Thoracic aorta (tissue), 2 donors: ENCODE data around the gene TTK. TPM values are rescaled to one million over a fixed set of nuclear protein-coding genes. Genes with fewer than 3 reads are reported as not detected.

Experiments
- ATAC-seq: fragments of 150-250 bp; one replicate; pipeline ENCODE4 v1.8.0; 2017; ENCODE audit warnings: low read depth; ENCODE audit not compliant: insufficient number of reproducible peaks, low FRiP score
- DNase-seq: peaks from one replicate; pipeline ENCODE4 v3.0.0-alpha.2; 2020; ENCODE audit warnings: low spot score
- H3K27ac ChIP-seq, 2 donors: fragments of 200-600 bp; sonication (generic); 1 replicate in 1 of 2; 2 replicates in 1 of 2; pipeline ENCODE4 v1.5.1; 2016; ENCODE audit warnings: mild to moderate bottlenecking in 2 of 2, moderate library complexity in 2 of 2
- H3K27me3 ChIP-seq: fragments of 200-600 bp; sonication (generic); replicated peaks from 2 replicates; pipeline ENCODE4 v1.6.0; 2016; ENCODE audit warnings: mild to moderate bottlenecking; ENCODE audit not compliant: insufficient read depth
- H3K36me3 ChIP-seq: fragments of 200-600 bp; sonication (generic); one replicate; pipeline ENCODE4 v1.5.1; 2016
- H3K4me1 ChIP-seq, 2 donors: fragments of 200-600 bp; sonication (generic); 1 replicate in 1 of 2; 2 replicates in 1 of 2; pipeline versions ENCODE4 v1.5.1 to v1.6.0; 2016; ENCODE audit warnings: low read depth in 2 of 2, mild to moderate bottlenecking in 1 of 2; ENCODE audit not compliant: control insufficient read depth in 1 of 2
- H3K4me3 ChIP-seq: fragments of 200-600 bp; sonication (generic); 2 replicates; pipeline ENCODE4 v1.5.1; 2016; ENCODE audit warnings: mild to moderate bottlenecking
- H3K9me3 ChIP-seq: fragments of 200-600 bp; sonication (generic); 2 replicates; pipeline ENCODE4 v1.5.1; 2016
- total RNA-seq, 2 donors: library from RNA; depleted of rRNA; stranded (reverse); fragments of >200 nt; gene quantifications; one replicate each; pipeline versions ENCODE4 v1.1.0 to v1.2.3, GENCODE V29; 2016
- TF ChIP-seq, protein P1 (sequence below): fragments of 200-600 bp; sonication (generic); IDR thresholded peaks from one replicate; pipeline ENCODE4 v1.5.1; 2019; ENCODE audit warnings: antibody characterized with exemption

Gene TTK
- total RNA-seq, 2 donors from 2014 or later, result 5.3 TPM; not detected in 1

DNA sequence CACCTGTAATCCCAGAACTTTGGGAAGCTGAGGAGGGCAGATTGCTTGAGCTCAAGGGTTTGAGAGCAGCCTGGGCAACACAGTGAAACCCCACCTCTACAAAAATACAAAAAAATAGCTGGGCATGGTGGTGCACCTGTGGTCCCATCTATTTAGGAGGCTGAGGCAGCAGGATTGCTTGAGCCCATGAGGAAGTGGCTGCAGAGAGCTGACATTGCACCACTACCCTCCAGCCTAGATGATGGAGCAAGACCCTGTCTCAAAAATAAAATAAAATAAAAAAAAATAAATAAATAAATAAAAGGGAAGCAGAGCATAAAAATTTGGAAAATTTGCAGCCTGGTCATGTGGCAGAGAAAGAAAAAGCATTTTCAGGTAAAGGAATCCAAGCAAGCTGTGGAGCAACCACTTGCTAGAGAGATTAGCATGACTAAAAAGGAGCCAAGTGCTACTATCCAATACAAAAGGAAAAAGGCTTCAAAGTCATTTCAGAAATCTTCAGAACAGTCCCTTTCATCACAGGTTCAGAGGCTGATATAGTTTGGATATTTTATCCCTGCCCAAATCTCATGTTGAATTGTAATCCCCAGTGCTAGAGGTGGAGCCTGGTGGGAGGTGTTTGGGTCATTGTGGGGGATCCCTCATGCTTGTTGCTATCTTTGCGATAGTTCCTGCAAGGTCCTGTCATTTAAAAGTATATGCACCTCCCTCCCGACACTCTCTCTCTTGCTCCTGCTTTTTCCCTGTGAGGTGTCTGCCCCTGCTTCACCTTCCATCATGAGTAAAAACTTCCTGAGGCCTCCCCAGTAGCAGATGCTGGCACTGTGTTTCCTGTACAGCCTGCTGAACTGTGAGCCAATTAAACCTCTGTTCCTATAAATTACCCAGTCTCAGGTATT, 11.2 kb upstream of the TTK start:
- DNase-seq (no peak), ATAC-seq (no peak)
- no peak overlapping the region for H3K4me3 ChIP-seq
- H3K4me1 ChIP-seq, result no peaks in the 10 kb centered on the region
- H3K9me3 ChIP-seq, result no peaks in the 10 kb centered on the region
- H3K27ac ChIP-seq, result no peak overlapping the region
- no peaks in the 10 kb centered on the region for H3K27me3 ChIP-seq
- TF ChIP-seq, protein P1, sequence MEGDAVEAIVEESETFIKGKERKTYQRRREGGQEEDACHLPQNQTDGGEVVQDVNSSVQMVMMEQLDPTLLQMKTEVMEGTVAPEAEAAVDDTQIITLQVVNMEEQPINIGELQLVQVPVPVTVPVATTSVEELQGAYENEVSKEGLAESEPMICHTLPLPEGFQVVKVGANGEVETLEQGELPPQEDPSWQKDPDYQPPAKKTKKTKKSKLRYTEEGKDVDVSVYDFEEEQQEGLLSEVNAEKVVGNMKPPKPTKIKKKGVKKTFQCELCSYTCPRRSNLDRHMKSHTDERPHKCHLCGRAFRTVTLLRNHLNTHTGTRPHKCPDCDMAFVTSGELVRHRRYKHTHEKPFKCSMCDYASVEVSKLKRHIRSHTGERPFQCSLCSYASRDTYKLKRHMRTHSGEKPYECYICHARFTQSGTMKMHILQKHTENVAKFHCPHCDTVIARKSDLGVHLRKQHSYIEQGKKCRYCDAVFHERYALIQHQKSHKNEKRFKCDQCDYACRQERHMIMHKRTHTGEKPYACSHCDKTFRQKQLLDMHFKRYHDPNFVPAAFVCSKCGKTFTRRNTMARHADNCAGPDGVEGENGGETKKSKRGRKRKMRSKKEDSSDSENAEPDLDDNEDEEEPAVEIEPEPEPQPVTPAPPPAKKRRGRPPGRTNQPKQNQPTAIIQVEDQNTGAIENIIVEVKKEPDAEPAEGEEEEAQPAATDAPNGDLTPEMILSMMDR, result no peak
- H3K36me3 ChIP-seq, result no peaks in the 10 kb centered on the region

DNA sequence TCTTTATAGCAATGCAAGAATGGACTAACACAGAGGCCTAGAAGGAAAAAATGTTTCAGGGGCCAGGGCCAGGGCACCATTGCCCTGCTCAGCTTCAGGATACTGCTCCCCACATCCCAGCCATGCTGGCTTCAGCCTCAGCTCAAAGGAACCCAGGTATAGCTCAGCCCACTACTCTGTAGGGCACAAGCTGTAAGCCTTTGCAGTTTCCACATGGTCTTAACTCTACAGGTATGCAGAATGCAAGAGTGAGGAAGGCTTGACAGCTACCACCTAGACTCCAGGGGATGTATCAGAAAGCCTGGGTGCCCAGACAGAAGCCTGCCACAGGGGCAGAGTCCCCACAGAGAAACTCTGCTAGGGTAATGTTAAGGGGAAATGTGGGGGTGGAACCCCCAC, 10.5 kb upstream of the TTK start:
- H3K4me1 ChIP-seq, result no peaks in the 10 kb centered on the region
- TF ChIP-seq, protein P1, result no peak
- no peaks in the 10 kb centered on the region for H3K36me3 ChIP-seq
- no peak overlapping the region for H3K27ac ChIP-seq
- ATAC-seq (no peak), DNase-seq (no peak)
- no peak overlapping the region for H3K4me3 ChIP-seq
- H3K9me3 ChIP-seq, result no peaks in the 10 kb centered on the region
- no peaks in the 10 kb centered on the region for H3K27me3 ChIP-seq

DNA sequence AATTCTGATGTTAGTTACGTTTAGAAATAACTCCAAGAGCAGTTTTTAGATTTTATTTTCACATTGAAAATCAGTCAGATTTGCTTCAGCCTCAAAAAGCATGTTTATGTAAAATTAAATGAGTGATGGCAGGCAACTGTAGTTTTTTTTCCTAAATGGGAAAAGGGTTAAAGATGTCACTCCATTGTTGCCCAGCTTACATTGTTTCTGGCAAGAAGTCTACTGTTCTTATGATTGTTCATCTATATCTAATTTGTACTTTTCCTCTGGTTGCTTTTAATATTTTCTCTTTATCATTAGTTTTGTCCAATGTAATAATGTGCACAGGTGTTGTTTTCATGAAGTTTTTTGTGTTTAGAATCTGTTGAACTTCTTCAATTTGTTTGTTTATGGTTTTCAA, 6.7 kb upstream of the TTK start:
- no peak overlapping the region for H3K4me3 ChIP-seq
- ATAC-seq, result no peak
- H3K9me3 ChIP-seq, result no peaks in the 10 kb centered on the region
- TF ChIP-seq, protein P1, result no peak
- no peaks in the 10 kb centered on the region for H3K27me3 ChIP-seq
- no peak for DNase-seq
- no peak overlapping the region for H3K27ac ChIP-seq
- H3K36me3 ChIP-seq, result no peaks in the 10 kb centered on the region
- H3K4me1 ChIP-seq, result no peaks in the 10 kb centered on the region

DNA sequence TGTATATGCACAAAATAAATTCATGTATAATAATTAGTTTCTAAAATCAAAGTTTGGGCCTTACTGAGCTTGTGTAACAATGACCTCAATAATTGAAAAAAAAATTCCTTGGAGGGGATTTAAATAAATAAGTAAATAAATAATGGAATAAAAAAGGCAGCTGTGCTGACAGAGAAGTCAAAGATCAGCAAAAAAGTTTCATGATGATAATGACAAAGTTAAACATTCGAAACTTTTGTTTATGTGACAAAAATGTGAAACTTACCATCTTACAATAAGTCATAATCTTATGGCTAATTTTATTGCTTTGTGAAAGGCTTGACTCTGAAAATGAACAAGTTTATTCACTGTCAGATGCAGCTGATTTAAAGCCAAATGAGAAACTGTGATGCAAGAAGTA, 3.1 kb upstream of the TTK start:
- Histone ChIP-seq H3K36me3 (no peaks in the 10 kb centered on the region), H3K27me3 (no peaks in the 10 kb centered on the region), H3K4me1 (peaks cover 0 to 15% of the 10 kb centered on the region in 2 donors), H3K4me3 (no peak overlapping the region), H3K27ac (no peak overlapping the region), H3K9me3 (no peaks in the 10 kb centered on the region)
- ATAC-seq (no peak), DNase-seq (no peak)
- TF ChIP-seq, protein P1, result no peak

DNA sequence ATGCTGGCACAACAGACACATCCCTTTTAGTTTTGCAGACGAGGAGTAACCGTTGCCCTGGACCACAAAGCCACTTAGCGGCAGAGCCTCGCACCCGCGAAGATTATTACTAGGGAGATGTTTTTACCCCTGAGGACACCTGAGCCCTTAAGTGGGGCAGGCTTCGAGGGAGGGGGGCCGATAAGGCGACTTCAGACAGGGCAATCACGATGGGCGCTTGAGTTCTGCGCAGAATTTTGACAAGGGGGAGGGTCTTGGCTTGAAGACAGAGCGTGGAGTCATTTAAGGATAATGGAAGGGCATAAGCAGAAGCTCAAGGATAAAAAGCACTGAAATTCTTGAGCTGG, 650 bp upstream of the TTK start:
- peaks cover 0 to 15% of the 10 kb centered on the region in 2 donors for H3K4me1 ChIP-seq
- ATAC-seq, result no peak
- no peaks in the 10 kb centered on the region for H3K27me3 ChIP-seq
- TF ChIP-seq, protein P1, result no peak
- no peaks in the 10 kb centered on the region for H3K9me3 ChIP-seq
- H3K4me3 ChIP-seq, result peak overlapping the region; percentile 88
- no peaks in the 10 kb centered on the region for H3K36me3 ChIP-seq
- peak overlapping the region; percentile 85 to 90 for H3K27ac ChIP-seq
- no peak for DNase-seq
